AG08396 (cell line): ENCODE measurements around the gene SLC27A2.

ENCODE experiments used
- DNase-seq: peaks from one replicate; pipeline ENCODE4 v3.0.0; 2012; ENCODE audit warnings: low spot score, mixed read lengths

Gene SLC27A2

DNA sequence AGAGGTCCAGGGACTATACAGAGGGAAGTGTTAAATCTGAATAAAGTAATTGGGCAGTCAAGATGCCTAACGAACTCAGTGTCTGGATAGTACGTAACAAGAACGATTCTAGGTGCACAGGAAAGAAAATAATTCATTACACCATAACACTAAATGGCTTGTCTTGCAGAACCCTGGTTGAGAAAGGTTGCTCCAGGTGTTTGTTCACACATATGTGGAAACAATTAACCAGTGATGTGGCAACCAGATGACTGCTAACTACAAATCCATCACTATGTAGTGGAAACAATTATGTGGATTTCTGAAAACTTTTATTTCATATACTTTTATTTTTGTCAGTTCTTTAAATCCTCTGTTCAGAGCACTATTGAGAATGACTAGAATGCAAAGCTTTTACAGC is 93.9 kb downstream of the SLC27A2 start:
- DNase-seq: no peak

DNA sequence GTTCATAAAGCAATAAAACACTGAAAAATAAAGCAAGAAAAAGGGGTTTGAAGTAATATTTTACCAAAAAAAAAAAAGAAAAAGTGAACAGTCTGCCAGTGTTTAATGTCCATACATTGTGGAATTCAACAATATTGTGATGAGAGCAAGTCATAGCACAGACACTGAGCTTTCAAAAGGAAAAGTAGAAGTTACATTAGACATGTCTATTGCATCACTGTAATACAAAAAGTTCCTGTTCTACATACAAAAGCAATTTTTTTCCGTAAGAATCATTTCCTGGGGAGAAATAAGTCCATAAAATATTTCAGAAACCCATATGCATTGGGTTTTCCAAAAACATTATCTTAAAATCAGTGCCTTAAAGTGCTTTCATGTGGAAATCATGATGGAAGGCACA is 95.4 kb downstream of the SLC27A2 start:
- no peak for DNase-seq

DNA sequence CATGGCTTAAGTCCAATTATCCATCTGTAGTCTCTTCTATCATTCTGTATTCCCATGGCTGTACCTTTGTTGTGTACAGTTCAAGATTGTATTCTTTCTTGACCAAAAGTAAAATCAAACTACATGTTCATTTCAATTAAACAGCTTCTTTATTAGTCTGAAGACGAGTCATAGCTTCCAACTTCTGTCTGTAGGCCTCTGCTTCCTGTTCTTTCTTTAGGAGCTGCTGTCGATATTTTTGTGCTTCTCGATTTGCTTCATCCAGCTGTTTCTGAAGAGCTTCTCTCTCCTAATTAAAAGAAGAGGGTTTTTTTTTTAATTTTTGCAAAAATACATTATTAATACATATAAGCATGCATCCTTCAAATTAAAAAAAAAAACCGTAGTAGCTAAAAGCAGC is 96.5 kb downstream of the SLC27A2 start:
- DNase-seq: no peak

DNA sequence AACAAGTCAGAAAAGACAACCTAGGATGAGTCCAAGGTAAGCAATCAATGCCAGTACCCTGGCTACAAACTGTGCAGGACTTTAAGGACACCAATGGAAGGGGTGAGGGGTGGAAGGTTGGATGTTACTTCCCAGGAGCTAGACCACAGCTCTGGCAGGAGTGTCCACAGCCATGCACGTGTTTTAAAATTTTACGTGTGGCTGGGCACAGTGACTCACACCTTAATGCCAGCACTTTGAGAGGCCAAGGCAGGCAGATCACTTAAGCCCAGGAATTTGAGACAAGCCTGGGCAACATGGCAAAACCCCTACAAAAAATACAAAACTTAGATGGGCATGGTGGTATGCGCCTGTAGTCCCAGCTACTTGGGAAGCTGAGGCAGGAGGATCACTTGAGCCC is 98.3 kb downstream of the SLC27A2 start:
- DNase-seq: no peak

DNA sequence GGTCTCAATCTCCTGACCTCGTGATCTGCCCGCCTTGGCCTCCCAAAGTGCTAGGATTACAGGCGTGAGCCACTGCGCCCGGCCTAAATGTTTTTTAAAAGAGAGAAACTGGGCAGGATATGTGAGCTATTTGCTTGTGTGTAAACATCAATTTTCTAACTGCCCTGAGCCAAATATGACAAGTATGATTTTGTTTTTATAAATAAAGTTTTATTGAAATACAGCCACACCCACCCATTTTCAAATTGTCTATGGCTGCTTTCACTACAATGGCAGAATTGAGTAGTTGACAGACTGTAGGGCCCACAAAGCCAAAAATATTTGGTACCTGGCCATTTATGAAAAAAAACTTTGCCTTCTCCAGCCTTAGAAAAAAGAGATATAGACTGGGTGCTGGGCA is 99.4 kb downstream of the SLC27A2 start:
- no peak for DNase-seq
